Activated effector memory CD4-positive, alpha-beta T cell treated with anti-CD3 and anti-CD28 coated beads, Interleukin-2, amount 50 U/mL, for 16 hours (primary cell): ENCODE measurements around the gene HOXA7.

ENCODE experiments used
- DNase-seq: peaks from one replicate; pipeline ENCODE4 v3.0.0-alpha.2; 2020

HOXA7 gene

DNA sequence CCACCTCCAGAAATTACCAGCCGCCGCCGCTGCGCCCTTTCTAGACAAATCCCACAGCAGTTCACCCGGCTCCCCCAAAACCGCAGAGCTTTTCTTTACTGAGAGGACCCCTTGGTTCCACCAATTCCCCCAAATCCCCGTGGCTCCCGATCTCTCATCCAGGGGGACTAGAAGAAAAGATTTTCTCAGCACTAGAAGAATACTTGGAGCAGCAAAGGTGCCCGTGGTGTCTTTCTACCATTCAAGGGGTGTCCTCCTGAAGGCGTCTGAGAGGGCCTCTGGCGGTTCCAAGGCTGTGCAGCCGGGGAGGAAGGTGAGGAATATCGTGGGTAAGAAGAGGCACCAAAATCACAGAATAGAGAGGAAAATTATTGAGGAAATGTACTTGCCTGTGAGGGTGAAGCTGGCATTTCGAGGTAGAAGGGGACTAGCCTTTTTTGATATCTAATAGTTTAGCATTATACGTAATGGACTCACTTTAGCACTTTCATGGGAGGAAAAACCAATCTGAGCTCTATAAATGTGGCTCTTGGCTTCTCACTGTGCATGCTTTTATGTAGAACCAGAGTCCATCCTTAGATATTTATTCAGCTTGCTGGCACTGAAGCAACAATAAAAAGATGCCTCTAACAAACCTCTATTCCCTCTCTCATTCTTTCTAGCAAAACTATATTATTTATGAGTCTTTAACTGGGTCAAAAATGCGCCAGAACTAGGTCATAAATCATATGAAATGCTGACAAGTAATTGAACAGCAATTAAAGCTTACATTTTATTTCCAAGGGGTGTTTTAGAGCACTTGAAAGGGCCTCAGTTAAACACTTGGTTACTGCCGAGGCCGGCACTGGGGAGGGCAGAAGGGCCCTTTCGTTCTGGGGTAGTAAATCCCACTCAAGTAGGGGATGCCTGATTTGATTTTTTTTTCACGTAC, 40.2 kb downstream of the HOXA7 start:
- no peak for DNase-seq

DNA sequence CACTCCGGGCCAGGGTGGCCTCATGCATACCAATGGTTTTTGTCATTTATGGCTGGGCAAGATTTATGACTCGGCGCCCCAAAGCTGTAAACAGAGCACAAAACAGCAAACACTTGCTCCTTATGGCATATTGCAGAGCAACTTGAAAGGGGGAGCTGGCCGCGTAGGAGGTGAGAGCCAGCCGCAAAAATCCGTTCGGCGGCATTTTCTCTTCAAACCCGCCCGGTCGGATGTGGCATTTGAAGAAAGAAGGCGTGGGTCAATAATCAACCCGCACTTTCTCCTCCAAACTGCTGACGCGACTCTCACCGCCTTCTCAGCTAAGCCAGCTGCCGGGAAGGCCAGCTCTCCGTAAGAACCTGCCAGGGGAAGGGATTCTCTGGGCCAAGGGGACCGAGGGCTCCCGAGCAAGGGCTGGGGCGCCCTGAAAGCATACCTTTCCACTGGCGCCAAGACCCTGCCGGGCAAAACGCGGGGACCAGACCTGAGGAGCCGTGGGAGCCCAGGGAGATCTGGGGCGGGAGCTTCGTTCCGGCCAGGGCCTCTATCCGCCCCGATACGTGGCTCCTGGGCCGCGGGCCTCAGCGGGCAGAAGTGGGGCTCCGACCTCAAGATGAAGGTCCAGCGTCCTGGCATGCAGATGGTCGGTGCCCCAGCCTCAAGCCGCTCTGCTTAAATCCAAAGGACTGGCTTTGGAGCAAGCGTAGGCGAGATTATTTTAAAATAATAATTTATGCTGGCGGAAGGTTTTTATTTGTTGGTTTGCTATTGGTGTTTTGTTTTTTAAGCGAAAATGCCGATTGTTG, 41.1 kb downstream of the HOXA7 start:
- DNase-seq = no peak

GRCh38 chr7:27114881-27115220, 41.6 kb downstream of the HOXA7 start:
- DNase-seq = no peak

GRCh38 chr7:27113991-27114769, 42.3 kb downstream of the HOXA7 start:
- DNase-seq = no peak

DNA sequence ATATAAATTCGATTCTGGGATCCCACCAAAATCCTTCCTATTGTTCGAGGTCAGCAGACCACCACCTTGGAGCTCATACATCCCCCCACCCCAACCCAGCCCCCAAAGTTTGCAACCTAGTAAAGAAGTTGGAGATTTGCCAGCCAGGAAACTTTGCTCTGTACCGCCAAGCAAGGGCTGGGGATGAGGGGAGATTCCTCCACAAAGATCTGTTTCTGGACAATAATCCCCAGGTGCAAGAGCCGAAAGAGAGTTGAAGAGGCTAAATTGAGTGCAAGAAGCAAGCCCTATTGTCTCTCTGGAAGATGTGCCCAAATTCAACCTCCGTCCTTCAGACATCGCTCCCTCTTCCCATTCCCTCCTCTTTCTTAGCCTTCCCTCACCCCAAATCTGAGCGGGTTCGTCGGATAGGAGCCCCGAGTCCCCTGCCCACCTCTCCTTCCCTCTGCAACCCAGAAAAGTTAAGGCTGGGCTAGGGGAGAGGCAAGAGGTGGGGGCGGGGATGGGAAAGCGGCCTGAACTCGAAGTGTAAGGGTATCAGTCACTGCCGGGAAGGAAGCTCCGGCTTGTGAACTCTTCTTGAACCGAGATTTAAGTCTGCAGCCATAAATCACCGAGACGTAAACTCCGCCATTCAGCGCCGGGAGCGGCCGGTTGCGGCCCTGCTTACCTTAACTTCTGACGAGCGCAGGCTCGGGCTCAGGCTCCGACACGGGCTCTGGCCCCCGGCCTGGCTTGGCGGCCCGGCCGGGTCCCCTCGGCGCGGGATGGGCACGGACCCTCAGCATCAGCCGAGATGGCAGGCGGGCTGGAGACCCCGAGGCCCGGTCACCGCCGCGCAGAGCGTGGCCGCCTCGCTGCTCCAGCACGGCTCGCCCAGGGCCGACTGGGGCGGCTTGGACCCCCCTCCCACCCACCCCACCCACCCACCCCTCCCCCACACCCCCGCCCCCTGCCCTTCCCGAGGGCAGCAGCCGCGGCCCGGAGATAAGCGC, 43.2 kb downstream of the HOXA7 start:
- DNase-seq = no peak

- DNase-seq = no peak
Observed at GRCh38 chr7:27112361-27112760, 44.1 kb downstream of the HOXA7 start.

GRCh38 chr7:27111751-27112277, 44.7 kb downstream of the HOXA7 start:
- no peak for DNase-seq

DNA sequence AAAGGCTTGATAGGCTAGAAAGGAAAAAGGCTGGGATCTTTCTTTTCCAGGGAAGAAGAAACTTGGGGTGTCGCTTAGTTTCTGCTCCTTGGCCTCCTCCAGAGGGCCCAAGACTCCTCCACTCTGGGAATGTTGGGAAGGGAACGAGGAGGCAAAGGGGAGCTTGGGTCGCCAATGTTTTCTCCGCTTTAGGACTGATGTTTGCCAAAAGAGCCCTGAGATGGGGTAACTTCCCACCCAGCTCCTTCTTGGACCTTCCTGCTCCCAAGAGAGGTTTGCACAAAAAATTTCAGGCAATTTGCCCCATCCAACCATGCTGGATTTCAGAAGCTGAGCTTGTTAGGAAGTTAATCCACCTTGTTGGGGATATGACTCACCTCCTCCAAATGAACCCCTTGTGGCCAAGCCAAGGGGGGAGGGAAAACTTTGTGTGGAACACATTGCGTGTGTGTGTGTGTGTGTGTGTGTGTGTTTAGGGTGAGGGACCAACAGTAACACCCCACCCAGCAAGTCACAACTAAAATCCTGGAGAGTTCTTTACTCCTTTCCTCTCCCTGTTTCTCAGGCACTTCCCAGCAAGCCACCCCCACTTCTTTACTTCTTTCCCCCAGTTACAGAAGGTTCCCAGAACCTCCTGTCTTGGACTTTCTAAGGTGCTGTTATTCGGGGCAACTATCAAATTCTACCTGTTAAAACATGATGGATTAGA, 45.3 kb downstream of the HOXA7 start:
- no peak for DNase-seq

- DNase-seq = peak; percentile 51
Observed at GRCh38 chr7:27110186-27111031, 46.1 kb downstream of the HOXA7 start.

DNA sequence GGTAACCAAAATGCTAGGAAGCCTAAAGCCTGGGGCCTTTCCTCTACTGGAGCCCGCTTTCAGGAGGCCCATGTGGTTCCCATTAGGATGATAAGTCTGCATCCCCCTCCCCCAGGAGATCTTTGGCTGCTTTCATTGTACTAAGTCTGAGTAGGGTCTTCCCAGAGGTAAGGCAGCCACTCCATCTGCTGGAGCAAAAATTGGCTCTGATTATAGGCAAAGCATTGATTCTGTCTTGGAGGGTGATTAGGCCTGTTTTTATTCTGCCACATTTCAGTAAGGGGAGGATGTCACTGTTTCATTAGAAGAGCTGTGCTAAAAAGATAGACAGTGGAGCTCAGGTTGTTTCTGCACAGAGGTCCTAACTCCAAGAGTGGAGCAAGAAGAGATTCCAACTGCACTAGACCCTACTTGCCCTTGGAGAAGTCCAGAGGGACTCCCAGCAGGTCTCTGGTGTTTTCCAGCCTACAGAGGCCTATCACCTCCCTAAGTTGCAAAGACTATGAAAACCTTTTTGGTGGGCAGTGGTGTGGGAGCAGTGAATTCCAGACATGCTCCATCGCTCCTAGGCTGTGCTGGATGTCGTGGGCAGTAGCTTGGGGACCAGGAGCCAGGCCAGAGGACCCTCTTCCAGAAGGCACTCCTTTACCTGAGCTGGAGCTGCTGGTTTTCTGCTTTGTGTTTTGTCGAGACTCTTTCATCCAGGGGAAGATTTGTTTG, 46.8 kb downstream of the HOXA7 start:
- no peak for DNase-seq

GRCh38 chr7:27108390-27109127, 47.9 kb downstream of the HOXA7 start:
- no peak for DNase-seq

DNA sequence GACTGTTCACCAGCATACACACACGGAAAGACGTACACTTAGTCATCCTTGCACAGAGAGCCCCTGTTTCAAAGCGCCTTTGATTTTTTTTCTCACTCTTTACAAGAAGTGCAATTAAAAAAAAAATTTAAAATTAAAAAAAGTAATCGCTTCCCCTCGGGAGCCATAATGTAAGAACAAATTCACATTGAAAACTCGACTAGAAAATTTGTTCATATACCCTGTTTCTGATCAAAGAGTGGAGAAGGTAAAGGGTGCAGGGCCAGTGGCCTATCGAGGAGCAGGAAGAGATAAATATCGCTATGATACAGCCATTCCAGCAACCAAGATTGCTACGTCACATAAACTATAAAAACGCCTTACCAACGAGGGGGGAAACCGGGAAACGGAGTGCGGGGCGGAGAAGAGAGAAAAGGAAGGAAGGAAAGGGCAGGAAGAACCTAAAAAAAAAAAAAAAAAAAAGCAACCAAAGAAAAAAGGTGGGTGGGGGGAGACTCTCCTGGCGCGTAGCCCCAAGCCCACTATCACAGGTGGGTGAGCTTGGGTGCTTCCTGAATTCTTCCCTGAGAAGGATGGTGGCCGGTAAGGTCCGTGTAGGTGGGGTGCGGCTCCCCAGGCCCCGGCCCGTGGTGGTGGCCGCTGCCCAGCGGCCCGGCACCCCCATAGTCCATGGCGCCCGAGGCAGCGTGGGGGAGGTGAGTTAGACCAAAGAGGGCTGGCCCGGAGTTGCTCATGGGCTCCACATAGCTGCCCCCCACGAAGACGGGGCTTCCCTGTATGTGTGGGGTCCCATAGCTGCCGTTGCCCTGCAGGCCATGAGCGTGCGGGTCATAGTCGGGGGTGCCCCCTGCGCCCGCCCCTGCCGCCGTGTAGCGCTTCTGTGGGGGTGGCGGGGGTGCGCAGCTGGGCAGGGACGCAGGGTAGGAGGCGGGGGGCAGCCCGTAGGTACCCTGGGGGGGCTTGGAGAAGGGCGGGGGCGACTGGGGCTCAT, 48.8 kb downstream of the HOXA7 start:
- no peak for DNase-seq

DNA sequence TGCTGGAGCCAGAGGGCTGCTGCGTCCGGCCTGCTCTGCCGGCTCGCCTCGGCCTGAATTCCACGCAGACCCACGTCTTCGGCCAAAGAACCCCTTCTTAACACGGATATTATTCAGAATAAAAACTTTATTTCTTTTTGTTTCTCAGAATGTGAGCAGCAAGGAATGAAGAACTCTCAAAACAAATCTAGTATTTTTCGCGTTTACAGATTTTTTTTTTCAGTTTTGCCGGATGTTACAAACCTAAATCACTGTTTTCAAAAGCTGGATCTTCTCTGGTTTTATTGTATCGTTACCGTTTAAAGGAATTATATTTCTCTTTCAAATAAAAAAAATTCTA, 49.6 kb downstream of the HOXA7 start:
- no peak for DNase-seq

DNA sequence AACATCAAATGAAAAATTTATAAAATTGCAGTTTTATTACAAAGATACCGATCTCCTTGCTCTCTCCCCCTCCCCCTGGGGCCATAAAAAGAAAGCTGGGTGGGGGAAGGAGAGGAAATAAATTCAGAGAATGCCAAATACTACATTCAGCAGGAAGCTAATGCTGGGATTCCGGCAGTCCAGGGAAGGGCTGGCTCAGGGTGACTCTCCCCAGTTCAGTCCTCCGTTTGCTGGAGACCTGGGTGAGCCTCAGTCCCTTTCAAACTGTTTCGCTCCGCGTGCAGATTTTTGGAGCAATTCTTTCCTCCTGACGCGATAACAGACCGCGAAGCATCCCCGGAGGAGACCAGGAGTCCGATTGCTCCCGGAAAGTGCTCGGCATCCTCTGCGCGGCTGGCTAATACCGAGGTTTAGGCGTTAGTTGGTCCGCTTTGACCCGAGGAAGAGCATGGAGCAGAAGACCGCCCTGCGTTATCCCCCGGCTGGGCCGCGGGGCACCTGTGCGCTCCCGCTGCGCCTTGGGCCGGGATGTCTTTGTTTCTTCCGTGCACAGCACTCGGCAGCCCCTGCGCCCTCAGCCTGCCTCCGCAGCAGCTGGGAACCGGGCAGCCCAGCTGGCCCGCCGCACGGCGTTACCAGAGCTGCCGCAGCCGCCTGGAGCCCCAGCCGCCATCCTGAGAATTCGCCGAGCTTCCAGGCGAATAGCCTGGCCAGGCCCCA, 50.1 kb downstream of the HOXA7 start:
- no peak for DNase-seq

DNA sequence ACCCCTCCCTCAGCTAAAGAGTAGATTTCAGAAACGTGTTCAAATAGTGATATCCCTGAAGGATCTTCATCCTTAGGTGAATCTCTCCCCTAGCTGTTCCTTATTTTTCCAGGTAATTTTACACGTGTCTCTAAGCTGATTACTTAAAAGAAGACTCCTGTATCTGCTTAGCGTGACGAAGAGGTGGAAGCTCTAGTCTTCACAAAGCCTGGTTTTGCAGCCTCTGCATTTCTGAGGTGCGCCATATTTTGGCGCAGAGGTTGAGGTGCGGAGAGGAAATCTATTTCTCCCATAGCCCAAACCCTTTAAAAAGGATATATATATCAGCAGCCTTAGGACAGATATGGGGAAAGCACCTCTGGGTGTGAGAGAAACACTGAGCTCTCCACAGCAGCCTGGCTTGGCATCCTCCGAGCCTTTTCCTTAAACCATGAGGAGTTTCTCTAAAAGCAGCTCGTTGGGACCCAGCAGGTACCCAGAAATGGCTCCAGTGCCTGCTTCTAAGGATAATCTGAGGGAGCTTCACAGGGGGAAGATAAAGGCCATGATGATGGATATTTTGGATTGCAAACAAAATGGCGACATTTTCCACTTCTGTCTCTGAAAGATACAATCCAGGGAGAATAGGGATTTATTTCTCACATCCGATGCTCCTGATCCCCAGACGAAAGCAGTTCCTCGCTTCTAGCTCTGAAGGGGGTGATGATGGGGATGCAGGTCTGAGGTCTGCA, 51.0 kb downstream of the HOXA7 start:
- DNase-seq = no peak
